CMK (cell line): ENCODE data around the gene LMNTD2.
"Not testable (repeated sequence)": the region's sequence is repeated elsewhere in the genome, so short reads cannot be mapped to it uniquely, and the experiment has no call there.

Experiments
- DNase-seq: peaks from one replicate; pipeline ENCODE4 v3.0.0-alpha.2; 2010; ENCODE audit warnings: low read depth

LMNTD2 gene

DNA sequence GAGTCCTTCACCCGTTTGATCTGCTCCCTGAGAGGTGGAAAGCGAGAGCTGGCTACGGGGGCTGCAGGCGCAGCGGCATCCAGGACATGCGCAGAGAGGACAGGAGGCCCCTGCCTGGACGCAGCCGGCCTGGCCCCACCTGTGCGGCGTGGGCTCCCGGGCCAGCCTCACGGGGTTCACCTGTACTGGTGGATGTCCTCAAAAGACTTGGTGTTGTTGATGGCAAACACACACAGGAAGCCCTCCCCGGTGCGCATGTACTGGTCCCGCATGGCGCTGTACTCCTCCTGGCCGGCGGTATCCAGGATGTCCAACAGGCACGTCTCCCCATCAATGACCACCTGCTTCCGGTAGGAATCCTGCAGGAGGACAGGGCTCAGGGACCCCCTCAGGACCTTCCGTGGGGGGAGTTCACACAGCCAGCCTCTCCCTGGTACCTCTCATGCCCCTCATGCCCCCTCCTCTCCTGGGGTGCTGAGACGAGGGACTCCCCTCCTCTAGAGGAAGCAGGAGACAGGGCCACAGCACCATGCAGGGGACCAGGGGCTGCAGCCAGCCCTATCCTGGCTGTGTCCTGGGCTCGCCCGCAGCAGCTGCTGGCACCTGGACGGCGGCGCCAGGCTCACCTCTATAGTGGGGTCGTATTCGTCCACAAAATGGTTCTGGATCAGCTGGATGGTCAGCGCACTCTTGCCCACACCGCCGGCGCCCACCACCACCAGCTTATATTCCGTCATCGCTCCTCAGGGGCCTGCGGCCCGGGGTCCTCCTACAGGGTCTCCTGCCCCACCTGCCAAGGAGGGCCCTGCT, 26.7 kb downstream of the LMNTD2 start:
- no peak for DNase-seq

- no peak for DNase-seq
These were observed 27.5 kb downstream of the LMNTD2 start for GRCh38 chr11:532986-533585.

DNA sequence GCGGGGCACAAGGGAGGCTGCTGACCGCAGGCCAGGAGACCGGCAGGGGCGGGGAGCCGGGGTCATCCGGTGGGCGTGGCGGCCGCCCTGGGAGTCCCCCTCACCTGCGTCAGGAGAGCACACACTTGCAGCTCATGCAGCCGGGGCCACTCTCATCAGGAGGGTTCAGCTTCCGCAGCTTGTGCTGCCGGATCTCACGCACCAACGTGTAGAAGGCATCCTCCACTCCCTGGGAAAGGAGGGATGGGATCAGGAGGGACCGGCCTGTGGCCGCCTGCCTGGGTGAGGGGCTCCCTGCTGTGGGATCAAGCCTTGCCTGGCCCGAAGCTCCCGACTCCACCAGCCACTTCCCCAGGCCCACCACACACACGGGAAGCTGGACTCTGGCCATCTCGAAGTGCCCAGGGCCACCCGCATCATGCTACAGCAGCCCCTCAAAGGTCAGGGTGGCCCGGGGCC, 28.0 kb downstream of the LMNTD2 start:
- DNase-seq, result no peak

GRCh38 chr11:531919-532526, 28.5 kb downstream of the LMNTD2 start:
- no peak for DNase-seq

DNA sequence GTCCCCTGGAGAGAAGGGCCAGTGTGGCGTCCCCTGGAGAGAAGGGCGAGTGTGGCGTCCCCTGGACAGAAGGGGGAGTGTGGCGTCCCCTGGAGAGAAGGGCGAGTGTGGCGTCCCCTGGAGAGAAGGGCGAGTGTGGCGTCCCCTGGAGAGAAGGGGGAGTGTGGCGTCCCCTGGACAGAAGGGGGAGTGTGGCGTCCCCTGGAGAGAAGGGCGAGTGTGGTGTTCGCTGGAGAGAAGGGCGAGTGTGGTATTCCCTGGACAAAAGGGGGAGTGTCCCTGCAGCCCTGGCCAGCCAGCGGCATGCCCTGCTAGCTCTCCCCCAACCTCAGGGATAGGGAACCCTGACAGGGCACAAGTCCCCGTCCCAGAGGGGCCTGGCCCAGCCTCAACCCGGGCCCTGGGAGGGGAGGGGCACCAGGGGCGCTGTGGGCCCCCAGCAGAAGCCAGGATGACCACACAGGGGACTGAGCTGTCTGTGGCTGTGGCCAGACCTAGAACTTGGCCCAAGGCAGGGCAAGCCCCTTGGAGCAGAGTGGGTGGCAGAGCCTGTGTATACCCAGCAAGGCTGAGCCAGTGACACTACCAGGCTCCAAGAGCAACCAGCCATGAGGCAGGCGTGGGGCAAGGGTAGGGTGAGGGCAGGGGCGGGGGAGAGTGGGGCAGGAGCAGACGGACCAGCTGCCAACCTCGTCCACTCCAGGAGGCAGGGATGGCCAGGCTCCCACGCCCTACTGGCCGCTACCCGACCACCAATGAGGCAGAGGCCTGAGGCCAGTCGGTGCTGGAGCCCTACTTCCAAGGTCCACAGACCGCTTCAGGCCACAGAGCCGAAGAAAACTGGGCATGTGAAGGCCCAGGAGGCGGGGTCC, 29.3 kb downstream of the LMNTD2 start:
- DNase-seq, result no peak

GRCh38 chr11:529728-530411, 30.7 kb downstream of the LMNTD2 start:
- DNase-seq, result no peak

GRCh38 chr11:528815-529727, 31.5 kb downstream of the LMNTD2 start:
- no peak for DNase-seq

DNA sequence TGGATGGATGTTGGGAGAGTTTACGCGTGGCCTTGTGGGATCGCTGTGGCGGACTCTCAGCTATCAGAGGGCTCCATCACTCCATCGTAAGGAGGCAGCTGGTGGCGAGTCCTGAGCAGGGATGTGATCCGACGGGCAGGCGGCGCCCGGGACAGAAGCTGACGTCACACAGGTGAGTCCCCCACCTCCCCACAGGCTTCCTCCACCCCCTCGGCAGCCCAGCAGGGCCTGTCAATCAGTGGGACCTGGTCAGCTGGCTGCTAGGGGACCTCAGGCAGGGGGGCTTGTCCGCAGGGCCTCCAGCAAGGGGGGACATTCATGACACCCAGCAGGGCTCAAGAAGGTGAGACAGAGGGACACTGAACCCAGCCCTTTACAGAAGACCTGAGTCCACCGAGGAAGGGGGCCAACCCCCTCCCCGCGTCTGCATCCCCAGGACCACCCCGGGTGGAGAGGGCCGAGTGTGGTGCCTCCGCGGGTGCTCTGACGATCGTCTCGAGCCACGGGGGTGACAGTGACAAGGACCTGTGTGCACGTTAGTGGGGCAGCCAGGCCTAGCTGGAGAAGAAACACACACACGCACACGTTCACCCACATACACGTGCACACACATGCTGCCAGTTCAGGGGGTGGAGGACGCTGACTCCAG, 32.2 kb downstream of the LMNTD2 start:
- no peak for DNase-seq

GRCh38 chr11:526192-526591, 34.3 kb downstream of the LMNTD2 start:
- DNase-seq, result no peak

- DNase-seq, result no peak
These were observed 39.3 kb downstream of the LMNTD2 start for GRCh38 chr11:521177-521688.

GRCh38 chr11:520428-521176, 39.9 kb downstream of the LMNTD2 start:
- no peak for DNase-seq

DNA sequence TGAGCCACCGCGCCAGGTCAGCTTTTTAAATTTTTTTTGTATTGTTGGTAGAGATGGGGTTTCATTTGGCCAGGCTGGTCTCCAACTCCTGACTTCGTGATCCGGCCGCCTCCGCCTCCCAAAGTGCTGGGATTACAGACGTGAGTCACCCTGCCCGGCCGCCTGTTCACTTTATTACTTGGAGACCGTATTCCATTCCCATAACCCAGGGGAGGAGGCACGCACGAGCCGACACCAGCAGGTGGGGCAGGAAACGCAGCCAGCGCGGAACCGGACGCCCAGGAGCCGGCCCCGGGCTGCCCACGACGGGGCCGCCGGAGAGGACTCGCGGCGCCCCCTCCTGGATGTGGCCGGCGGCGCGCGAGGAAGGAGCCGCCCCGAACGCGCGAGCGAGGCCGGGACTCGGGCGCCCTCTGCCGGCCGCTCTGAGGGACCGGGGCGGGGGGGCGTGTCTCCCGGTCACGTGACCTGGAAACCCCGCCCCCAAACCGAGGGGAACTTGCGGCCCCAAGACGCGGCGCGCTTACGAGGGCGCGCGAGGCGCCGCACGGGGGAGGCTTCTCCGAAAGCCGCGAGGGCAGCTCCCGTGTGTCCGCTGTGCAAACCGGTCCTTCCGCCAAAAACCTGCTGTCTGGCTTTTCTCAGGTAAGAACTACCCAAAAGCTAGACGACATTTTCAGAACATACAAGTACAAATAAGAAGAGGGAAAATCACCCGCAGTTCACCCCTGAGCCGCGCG, 41.9 kb downstream of the LMNTD2 start:
- DNase-seq, result peak; percentile 69

DNA sequence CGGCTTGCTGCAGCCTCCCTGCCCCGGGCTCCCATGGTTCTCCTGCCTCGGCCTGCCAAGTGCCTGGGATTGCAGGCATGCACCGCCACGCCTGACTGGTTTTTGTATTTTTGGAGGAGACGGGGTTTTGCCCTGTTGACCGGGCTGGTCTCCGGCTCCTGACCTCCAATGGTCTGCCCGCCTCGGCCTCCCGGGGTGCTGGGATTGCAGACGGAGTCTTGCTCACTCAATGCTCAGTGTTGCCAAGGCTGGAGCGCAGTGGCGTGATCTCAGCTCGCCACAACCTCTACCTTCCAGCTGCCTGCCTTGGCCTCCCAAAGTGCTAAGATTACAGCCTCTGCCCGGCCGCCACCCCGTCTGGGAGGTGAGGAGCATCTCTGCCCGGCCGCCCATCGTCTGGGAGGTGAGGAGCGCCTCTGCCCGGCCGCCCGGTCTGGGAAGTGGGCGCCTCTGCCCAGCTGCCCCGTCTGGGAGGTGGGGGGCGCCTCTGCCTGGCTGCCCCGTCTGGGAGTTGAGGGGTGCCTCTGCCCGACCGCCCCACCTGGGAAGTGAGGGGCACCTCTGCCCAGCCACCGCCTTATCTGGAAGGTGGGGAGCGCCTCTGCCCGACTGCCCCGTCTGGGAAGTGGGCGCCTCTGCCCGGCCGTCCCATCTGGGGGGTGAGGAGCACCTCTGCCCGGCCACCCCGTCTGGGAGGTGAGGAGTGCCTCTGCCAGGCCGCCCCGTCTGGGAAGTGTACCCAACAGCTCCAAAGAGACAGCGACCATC, 43.4 kb downstream of the LMNTD2 start:
- DNase-seq, result not testable (repeated sequence)

DNA sequence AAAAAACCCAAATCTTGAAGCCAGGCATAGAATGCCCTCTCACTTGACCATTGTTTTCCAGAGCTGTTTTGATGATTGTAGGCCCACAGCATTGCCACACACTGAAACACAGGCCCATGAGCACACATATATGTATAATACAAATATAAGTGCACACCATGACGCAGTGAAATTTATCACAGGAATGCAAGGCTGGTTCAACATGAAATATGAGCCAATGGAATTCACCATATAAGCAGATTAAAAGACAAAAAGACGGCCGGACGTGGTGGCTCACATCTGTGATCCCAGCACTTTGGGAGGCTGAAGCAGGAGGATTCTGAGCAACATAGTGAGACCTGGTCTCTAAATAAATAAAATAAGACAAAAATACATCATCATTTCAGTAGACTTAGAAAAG, 44.1 kb downstream of the LMNTD2 start:
- no peak for DNase-seq

GRCh38 chr11:515131-515530, 45.4 kb downstream of the LMNTD2 start:
- DNase-seq, result no peak

- DNase-seq, result no peak
These were observed 45.9 kb downstream of the LMNTD2 start for GRCh38 chr11:514606-515005.

DNA sequence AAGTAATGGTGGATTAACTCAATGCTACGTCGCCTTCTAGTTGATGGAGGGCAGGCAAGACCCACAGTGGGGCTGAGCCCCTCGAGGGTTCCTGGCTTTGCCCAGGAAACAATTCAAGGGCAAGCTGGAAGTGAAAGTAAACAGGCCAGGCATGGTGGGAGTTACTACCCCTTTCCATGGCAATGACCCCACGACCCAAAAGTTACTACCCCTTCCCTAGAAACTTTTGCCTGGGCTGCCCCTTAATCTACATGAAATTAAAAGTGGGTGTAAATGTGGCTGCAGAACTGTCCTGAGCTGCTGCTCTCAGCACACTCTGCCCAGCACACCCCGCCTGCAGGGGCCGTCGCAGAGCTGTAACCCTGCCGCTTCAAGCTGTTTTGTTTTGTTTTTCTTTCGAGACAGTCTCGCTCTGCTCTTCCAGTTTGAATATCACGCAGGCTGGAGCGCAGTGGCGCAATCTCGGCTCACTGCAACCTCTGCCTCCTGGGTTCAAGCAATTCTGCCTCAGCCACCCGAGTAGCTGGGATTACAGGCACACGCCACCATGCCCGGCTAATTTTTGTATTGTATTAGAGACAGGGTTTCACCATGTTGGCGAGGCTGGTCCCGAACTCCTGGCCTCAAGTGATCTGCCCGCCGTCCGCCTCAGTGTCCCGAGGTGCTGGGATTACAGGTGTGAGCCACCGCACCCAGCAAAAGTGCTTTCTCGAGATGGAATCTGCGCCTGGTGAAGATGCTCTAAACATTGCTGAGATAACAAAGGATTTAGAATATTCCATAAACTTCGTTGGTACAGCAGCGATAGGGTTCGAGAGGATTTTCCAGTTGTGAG, 47.6 kb downstream of the LMNTD2 start:
- DNase-seq, result no peak
